IPS-18a (cell line): ENCODE measurements around the gene NUP50.

Source experiments
- H3K27ac ChIP-seq: one replicate; pipeline ENCODE4 v1.5.1; 2013; ENCODE audit warnings: low read length
- H3K27me3 ChIP-seq: one replicate; pipeline ENCODE4 v1.6.1; 2013; ENCODE audit warnings: mild to moderate bottlenecking, low read length; ENCODE audit not compliant: control insufficient read depth, insufficient read depth
- H3K36me3 ChIP-seq: one replicate; pipeline ENCODE4 v1.6.1; 2013; ENCODE audit warnings: low read depth, low read length; ENCODE audit not compliant: control insufficient read depth
- H3K4me1 ChIP-seq: one replicate; pipeline ENCODE4 v1.6.1; 2013; ENCODE audit warnings: low read depth, low read length; ENCODE audit not compliant: control insufficient read depth
- H3K4me3 ChIP-seq: one replicate; pipeline ENCODE4 v1.5.1; 2013; ENCODE audit warnings: low read length
- H3K9ac ChIP-seq: one replicate; pipeline ENCODE4 v1.6.1; 2013; ENCODE audit warnings: mild to moderate bottlenecking, low read length, moderate library complexity
- H3K9me3 ChIP-seq: one replicate; pipeline ENCODE4 v1.6.1; 2013; ENCODE audit warnings: low read depth, low read length; ENCODE audit not compliant: control insufficient read depth

Gene NUP50

GRCh38 chr22:45237065-45237990 is 73.6 kb downstream of the NUP50 start:
- no peaks in the 10 kb centered on the region for H3K9me3 ChIP-seq
- H3K4me3 ChIP-seq, result no peak overlapping the region
- no peak overlapping the region for H3K27ac ChIP-seq
- no peaks in the 10 kb centered on the region for H3K36me3 ChIP-seq
- H3K4me1 ChIP-seq, result peaks cover 15% of the 10 kb centered on the region
- H3K27me3 ChIP-seq, result peaks cover 18% of the 10 kb centered on the region
- H3K9ac ChIP-seq, result no peak overlapping the region
